OCI-LY3 (cell line): Measurements from ENCODE around the gene CCSER2.

Experiments used
- EZH2phosphoT487 ChIP-seq: fragments of 200-600 bp; shearing (Covaris generic); IDR thresholded peaks from 2 replicates; pipeline ENCODE4 v1.6.1; 2018; ENCODE audit warnings: antibody characterized with exemption, mixed run types, low read depth
- TF ChIP-seq, protein P1 (sequence below): fragments of 200-600, 300-600 bp; sonication (generic); IDR thresholded peaks from 2 replicates; pipeline ENCODE4 v1.5.1; 2014; ENCODE audit warnings: antibody characterized with exemption, low read length, low read depth

DNA sequence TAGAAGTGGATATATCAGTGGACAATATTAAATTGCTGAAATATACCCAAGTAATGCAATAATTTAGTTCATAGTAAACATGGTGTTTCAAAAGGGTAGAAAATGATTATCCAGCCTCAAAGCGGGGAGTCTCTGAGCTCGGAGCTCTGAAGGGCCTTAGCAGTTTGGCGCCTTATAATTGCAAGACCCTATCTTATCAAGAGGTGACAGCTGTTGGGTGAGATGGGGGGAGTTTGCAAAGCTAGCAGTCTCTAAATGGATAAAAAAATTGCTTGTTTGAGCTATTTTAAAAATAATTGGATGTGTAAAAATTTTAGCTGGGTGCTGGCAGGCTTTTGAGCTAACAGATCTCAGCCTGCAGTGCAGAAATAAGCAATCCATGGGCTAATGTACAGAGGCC lies 219.2 kb downstream of the CCSER2 start:
- TF ChIP-seq, protein P1, sequence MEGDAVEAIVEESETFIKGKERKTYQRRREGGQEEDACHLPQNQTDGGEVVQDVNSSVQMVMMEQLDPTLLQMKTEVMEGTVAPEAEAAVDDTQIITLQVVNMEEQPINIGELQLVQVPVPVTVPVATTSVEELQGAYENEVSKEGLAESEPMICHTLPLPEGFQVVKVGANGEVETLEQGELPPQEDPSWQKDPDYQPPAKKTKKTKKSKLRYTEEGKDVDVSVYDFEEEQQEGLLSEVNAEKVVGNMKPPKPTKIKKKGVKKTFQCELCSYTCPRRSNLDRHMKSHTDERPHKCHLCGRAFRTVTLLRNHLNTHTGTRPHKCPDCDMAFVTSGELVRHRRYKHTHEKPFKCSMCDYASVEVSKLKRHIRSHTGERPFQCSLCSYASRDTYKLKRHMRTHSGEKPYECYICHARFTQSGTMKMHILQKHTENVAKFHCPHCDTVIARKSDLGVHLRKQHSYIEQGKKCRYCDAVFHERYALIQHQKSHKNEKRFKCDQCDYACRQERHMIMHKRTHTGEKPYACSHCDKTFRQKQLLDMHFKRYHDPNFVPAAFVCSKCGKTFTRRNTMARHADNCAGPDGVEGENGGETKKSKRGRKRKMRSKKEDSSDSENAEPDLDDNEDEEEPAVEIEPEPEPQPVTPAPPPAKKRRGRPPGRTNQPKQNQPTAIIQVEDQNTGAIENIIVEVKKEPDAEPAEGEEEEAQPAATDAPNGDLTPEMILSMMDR, result no peak
- no peak for TF ChIP-seq EZH2phosphoT487
